NB4 (cell line): Measurements from ENCODE around the gene TXNRD2.

Experiments
- DNase-seq: peaks from one replicate; pipeline ENCODE4 v3.0.0; 2010; ENCODE audit warnings: low read depth
- H3K4me3 ChIP-seq: one replicate; pipeline ENCODE4 v1.5.1; 2011; ENCODE audit warnings: mild to moderate bottlenecking, low read depth, low read length, moderate library complexity
- MYC ChIP-seq: IDR thresholded peaks from 2 replicates; pipeline ENCODE4 v1.6.1; 2011; ENCODE audit warnings: low read depth, low read length
- POLR2A ChIP-seq: IDR thresholded peaks from 2 replicates; pipeline ENCODE4 v1.6.1; 2011; ENCODE audit warnings: mild to moderate bottlenecking; ENCODE audit not compliant: insufficient read length; ENCODE audit errors: extremely low read depth
- TF ChIP-seq, protein P1 (sequence below): IDR thresholded peaks from 2 replicates; pipeline ENCODE4 v1.6.1; 2011; ENCODE audit warnings: low read depth, low read length
- TF ChIP-seq, protein P2 (sequence below): IDR thresholded peaks from one replicate; pipeline ENCODE4 v1.5.1; 2012; ENCODE audit warnings: low read depth, low read length

Gene TXNRD2

GRCh38 chr22:19875061-19875530 lies 66.5 kb downstream of the TXNRD2 start:
- DNase-seq = no peak
- no peak overlapping the region for H3K4me3 ChIP-seq
- TF ChIP-seq, protein P1, sequence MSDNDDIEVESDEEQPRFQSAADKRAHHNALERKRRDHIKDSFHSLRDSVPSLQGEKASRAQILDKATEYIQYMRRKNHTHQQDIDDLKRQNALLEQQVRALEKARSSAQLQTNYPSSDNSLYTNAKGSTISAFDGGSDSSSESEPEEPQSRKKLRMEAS = no peak
- TF ChIP-seq, protein P2, sequence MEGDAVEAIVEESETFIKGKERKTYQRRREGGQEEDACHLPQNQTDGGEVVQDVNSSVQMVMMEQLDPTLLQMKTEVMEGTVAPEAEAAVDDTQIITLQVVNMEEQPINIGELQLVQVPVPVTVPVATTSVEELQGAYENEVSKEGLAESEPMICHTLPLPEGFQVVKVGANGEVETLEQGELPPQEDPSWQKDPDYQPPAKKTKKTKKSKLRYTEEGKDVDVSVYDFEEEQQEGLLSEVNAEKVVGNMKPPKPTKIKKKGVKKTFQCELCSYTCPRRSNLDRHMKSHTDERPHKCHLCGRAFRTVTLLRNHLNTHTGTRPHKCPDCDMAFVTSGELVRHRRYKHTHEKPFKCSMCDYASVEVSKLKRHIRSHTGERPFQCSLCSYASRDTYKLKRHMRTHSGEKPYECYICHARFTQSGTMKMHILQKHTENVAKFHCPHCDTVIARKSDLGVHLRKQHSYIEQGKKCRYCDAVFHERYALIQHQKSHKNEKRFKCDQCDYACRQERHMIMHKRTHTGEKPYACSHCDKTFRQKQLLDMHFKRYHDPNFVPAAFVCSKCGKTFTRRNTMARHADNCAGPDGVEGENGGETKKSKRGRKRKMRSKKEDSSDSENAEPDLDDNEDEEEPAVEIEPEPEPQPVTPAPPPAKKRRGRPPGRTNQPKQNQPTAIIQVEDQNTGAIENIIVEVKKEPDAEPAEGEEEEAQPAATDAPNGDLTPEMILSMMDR = no peak
- TF ChIP-seq MYC (no peak), POLR2A (no peak)

DNA sequence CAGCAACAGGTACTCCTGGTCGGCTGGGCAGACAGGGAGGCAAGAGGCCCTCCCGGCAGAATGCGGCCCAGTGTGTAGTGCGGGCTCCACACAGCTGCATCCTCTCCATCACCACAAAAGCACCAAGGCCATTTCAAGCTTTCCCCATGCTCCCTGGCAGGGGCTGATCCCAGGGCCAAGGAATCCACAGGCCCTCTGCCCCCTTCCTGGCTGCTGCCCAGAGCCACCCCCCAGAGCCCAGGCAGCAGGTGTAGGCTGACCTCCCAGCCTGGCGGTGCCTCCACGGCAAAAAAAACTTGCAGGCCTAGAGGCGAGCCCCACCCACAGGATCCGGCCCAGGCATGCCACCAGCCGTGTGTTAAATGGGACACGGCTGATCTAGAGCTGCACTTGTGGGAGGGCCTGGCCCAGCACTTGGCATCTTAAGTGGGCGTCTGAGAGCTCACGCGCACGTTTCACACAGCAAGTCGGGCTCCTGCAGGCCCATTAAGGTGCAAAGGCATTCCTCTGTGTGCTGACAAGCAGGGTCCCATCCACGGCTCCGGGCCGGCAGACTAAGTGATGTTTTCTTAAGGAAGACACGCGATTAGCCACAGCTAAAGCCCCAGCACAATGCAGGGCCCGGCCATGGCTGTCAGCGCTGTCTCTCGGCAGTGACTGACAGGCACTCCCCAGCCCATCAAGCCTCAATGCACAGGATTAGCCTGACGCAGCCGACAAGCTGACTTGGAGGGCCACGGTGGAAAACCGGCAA lies 67.1 kb downstream of the TXNRD2 start:
- DNase-seq = no peak
- no peak overlapping the region for H3K4me3 ChIP-seq
- TF ChIP-seq, protein P2 = no peak
- TF ChIP-seq POLR2A = no peak
- TF ChIP-seq, protein P1 = no peak
- TF ChIP-seq MYC = no peak

DNA sequence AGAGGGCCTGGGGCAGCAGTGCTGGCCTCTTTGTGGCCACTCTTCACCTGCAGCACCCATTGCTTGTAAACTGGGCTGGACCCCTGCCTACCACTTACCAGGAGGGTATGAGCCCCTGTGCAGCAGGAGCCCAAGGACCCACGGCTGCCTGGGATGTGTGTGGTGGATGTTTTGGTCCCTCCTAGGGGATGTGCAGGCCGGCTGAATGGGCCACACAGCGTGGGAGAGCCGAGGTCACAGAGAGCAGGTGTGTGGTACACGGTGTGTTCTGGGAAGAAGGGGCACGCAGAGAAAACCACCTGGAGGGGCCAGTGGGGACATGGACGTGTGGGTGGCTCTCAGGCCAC lies 67.7 kb downstream of the TXNRD2 start:
- DNase-seq = no peak
- TF ChIP-seq, protein P2 = no peak
- TF ChIP-seq, protein P1 = no peak
- TF ChIP-seq MYC (no peak), POLR2A (no peak)
- no peak overlapping the region for H3K4me3 ChIP-seq

DNA sequence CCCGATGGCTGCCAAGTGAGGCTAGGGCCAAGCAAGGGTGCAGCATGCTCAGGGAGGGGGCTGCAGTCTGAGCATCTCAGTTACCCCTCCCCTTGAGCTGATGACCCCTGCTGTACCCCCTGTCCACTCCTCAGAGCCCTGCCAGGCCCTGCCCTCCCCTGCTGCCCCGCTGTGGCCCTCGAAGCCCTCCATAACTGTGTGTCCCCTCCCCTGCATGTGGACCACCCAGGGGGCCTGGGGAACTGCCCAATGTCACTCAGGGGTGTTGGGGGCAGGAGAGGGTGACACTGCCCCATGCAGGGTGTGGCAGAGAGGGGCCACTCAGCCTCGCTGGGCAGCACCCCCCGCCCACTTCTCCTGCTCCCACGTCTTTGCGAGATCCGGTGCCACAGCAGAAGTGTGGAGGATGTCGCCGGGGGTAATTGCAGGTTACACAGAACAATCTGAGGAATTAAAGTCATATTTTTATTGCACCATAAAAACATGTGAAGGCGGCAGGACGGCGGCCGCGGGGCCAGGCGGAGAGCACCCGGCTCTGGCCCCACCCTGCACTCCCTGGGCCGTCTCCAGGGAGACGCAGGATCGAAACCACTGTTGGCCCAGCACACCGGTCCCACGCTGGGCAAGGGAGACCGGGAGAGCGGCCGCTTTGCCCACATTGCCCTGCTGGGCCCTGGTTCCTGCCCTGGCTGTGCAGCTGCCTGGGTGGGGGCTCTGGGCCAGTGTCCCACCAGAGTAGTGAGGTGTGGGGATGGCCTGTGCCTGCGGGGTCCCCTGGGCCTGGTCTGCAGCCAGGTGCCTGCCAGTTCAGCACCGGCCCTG lies 68.3 kb downstream of the TXNRD2 start:
- no peak for DNase-seq
- no peak overlapping the region for H3K4me3 ChIP-seq
- TF ChIP-seq, protein P1 = no peak
- TF ChIP-seq MYC (no peak), POLR2A (no peak)
- TF ChIP-seq, protein P2 = no peak

GRCh38 chr22:19872779-19873137 lies 68.9 kb downstream of the TXNRD2 start:
- TF ChIP-seq POLR2A (no peak), MYC (no peak)
- TF ChIP-seq, protein P2 = no peak
- TF ChIP-seq, protein P1 = no peak
- DNase-seq = no peak
- no peak overlapping the region for H3K4me3 ChIP-seq
